OCI-LY1 (cell line): ENCODE data around the gene XPR1.

Source experiments
- CTCF ChIP-seq: fragments of 200-600 bp; sonication (generic), shearing (Covaris generic); IDR thresholded peaks from 2 replicates; pipeline ENCODE4 v1.5.1; 2017; ENCODE audit warnings: mild to moderate bottlenecking, antibody characterized with exemption, low read length, moderate library complexity, mixed read lengths
- EZH2 ChIP-seq: fragments of 200-600 bp; sonication (generic), shearing (Covaris generic); IDR thresholded peaks from 2 replicates; pipeline ENCODE4 v1.8.0; 2017; ENCODE audit warnings: borderline replicate concordance, mixed run types, mild to moderate bottlenecking, antibody characterized with exemption, low read length, moderate library complexity, mixed read lengths

- TF ChIP-seq CTCF (no peak), EZH2 (no peak)
Observed at GRCh38 chr1:180922631-180923015, 290.8 kb downstream of the XPR1 start.
